Sciatic nerve (tissue), 2 donors: Measurements from ENCODE around the gene NTNG1. TPM values are rescaled to one million over a fixed set of nuclear protein-coding genes. Genes with fewer than 3 reads are reported as not detected.

Experiments
- ATAC-seq: fragments of 200-7000 bp; cut with Tn5 transposase; one replicate; pipeline ENCODE4 v1.9.1; 2020; ENCODE audit warnings: mild to moderate bottlenecking, moderate library complexity
- DNase-seq: peaks from one replicate; pipeline ENCODE4 v3.0.0-alpha.2; 2020; ENCODE audit warnings: low spot score
- intact Hi-C: fragments of 100-400 bp; cut with DNase I; formaldehyde crosslinking; loops from one replicate; pipeline ENCODE4 v1.14.2; 2022
- total RNA-seq: library from RNA; stranded (reverse); fragmentation: NEBNext Ultra II Directional; extraction: Animal tissue kit (Norgen Biotek cat#: 25700); gene quantifications from one replicate; pipeline ENCODE4 v1.2.1, GENCODE V29; 2021
- donor health status: DM: no; HTN: no; CAD: no.
- donor health status: DM: no; HTN: no; CAD: no.

Gene NTNG1
- total RNA-seq, 1 donor from 2014 or later: 8.2 TPM

DNA sequence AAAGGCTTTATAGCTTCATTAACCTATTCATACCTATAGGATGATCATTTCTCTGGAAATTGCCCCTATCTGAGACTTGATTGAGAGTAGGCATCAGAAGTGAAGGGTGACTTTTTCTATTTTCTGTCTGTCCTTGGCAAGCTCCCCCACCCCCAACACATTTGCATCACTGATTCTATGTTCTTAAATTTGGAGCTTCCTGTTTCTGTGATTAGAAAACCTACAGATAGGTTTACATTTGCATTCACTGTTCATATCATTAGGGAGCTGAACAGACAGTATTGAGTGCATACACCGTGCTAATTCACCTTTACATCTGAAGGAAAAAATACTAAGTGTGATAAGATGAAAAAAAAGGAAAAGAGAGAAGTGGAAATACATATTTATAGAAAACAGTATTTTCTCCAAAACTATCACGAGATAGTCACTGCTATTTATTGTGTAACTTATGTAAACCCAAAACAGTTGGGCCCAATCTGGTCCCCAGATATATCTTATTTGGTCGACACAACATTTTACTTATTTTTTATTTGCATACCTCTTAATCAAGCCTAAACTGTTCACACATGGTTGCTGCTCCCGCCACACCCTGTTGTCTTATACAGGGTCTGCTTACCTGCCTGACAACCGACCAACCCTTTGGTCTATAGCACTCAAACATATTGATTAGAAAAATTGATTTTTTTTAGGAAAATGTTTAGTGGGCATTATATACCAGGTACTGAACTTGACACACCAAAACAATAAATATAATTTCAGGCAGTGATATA is 218.8 kb downstream of the NTNG1 start:
- no peak for DNase-seq
- no peak for ATAC-seq
- intact Hi-C loops: no loop called here

DNA sequence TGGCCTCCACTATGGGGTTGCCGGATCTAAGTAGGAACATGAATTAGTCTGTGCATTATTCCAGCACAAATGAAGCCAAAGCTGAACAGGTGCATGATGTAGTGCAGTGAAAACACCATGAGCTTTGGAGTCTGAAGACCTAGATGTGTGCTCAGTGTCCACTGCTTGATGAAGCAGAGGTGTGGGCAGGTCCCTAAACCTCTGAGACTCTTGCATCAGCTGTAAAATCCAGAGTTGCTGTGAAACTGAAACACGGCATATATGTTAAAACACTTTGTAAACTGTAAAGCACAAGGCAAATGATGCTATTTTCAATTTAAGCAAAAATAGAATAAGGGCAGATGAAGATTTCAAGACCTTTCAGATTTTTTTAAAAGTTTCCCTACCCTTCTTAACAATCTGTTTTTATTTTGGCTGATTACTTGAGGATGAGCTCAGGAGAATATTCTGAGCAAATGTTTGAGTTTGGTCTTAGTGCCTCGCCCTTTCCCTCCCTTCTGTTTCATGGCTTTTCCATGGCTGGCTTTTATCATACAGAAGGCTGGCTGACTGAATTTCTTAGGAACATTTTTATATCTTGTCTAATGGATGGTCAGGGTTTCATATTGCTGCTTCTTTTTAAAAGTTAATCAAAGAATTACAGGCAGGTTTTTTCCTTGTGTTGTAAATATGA is 221.8 kb downstream of the NTNG1 start:
- no peak for ATAC-seq
- intact Hi-C loops: no loop called here
- no peak for DNase-seq

DNA sequence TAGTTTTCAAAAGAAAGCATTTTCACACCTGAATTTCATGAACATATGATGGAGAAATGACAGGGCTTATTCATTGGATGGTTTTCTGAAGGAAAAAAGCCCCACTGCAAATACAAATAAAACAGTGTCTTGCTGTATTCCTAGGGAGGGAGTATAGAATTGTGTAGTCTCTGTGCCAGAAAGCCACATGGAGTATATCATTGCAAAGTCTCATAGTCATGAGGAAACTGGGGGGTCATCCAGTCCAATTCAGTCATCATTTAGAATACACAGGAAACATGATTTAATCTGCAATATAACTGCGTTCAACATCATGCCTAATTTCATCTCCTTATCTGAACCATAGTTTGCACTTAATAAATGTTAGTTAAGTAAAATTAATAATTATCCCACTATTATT is 222.3 kb downstream of the NTNG1 start:
- DNase-seq (no peak), ATAC-seq (no peak)
- intact Hi-C loops: no loop called here

DNA sequence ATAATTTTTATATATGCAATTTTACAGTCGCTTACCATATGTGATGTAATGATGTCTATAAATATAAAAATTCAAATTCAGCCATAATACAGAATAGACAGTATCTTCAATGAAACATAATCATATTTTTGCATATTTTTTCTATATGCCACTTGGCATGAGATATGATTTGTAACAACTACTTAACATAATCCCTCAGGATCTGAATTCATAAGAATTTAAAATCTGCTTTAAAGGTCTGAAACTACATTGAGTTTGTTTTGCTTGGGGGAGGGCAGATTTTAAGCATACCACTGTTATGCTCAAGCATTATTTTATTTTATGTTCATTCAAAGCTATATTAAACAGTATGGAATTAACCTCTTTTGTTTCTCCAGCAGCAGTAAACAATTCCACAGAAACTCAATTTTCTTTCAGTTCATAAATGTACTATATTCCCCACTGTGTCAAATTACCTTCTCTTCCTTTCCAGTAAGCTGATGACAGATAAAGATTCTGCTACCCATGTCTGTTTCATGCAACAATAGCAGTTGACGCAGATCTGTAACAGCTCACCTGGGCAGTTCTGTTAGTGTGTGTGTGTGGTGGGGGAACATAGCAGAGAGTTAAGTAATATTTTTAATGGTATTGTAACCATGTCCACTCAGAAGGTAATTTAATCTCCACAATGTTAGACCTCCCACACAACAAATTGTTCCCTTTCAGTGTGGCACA is 224.8 kb downstream of the NTNG1 start:
- intact Hi-C loops: no loop called here
- ATAC-seq (no peak), DNase-seq (no peak)

DNA sequence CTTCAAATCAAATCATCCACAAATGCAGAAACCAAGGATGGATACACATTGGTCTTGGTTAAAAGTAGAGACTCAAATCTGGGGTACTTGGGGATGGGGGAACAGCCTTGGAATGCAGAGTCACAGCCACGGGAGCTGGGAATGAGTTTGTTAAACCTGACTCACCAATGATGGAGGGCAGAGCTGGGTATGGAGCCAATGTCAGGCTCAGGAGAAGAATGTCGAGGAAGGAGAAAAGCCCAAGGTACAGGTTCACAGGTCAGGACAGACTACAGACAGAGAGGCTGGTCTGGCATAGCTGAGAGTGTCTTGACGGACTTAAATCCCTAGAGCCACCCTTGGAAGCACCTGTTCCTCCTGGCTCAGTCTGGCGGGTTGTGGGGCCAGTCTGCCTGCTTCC is 237.6 kb downstream of the NTNG1 start:
- intact Hi-C loops: no loop called here
- ATAC-seq (no peak), DNase-seq (no peak)

DNA sequence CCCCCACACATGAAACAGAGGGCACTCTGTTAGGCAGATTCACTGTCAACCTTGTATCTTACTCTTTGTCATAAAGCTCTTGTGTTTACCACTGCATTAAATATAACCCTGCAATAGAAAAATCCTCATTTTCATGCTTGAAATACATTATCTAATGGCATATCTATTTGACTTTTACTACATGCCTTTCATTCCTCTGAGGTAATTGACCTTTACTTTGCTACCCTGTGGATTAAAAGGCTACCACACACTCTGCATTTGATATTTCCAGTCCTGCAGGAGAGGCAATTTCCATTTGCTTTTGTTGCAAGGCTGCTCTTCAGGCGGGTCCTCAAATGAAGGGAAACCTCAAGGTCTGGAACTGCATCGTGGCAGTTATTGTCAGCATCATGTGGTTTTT is 238.0 kb downstream of the NTNG1 start:
- no peak for ATAC-seq
- intact Hi-C loops: no loop called here
- no peak for DNase-seq

DNA sequence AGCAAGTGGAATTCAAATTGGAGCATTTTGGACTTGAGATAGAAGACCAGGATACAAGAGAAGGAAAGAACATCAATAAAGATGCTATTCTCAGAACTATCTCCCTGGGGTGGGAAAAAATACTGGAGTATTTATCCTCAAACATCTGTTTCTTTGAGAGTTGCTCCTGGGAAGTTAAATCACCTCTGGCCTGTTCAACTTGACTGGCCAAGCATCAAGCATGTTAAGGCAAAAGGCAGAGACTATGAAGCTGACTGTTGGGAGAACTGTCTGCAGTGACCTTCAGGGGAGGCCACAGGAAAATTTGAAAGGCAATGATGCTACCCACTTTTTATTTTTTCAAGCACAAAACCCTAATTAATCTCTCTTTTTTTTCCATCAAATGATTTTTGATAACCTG is 239.0 kb downstream of the NTNG1 start:
- intact Hi-C loops: no loop called here
- DNase-seq (no peak), ATAC-seq (no peak)

DNA sequence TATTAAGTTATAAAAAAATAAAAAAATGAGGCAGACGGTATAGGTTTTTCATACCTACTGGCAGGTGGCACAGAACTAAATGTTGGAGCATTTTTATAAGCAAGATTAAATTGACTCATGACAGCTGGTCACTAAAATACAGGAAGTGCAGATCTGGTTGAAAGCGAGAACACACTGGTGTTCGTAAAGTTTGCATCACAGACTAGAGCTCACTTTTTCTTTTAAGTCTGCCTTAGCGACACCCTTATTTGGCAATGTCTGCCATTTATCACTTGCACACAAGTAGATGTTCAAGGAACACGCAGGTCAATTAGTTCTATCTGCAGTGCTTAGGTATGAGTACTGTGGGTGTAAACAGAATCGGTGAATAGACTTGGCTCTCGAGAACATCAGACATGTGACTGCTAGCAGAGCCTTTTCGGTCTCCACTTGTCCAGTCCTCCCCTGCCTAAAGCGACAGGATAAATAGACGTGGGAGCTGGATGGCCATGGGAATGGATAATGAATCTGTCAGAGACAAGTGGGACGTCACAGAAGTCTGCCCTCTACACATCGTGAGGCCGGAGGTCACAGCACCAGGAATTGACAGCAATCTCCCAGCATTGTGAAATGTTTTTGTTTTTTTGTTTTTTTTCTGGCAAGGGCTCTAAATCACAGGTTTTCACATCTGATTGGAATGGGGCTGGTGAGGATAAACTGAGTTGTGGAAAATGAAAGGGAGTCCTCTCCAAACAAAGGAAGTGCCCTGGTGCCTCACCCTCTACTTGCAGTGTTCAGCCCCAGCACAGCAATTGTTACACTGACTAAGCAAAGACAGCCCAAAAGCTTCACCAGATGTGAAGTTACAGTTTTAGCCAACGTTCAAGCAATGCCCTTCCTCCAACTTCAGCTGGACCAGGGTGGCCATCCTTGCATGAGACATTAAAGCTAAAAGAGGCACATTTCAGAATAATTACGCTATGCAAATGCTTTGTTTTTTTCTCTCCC is 248.9 kb downstream of the NTNG1 start:
- DNase-seq: no peak
- intact Hi-C loops: no loop called here
- no peak for ATAC-seq

DNA sequence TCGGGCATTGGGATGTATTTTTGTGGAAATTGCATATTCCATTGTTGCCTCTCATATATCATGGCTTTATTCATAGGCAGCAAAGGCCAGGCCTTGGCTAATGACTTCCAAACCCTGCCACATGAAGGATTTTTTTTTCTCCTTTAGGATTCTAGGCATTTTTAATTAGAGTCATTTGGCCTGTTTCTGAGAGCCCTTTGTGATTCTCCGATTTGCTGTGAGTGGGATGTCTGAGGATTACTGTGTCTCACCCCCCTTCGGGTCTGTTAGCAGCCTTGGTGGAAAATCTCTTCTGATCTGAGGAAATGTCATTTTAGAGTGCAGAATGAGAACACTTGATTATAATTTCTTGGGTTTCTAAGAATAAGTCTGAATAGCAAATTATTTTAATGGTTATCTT is 253.5 kb downstream of the NTNG1 start:
- intact Hi-C loops: no loop called here
- DNase-seq (no peak), ATAC-seq (no peak)

DNA sequence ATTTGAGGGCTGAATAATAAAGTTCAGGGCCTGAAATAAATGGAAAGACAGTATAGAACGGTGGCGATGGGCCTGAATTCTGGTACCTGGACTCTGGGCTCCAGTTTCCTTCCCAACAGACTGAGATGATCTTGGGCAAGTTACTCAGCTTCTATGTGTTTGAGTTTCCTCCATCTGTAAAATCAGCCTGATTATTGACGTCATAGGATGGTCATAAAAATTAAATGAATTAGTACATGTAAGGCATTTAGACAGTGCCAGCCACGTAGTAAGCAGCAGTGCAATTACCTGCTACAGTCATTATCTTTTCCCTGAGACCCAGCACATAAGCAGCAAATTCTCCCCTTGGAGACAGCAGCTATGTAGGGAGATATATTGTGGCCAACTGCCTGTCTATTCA is 260.9 kb downstream of the NTNG1 start:
- DNase-seq (no peak), ATAC-seq (no peak)
- intact Hi-C loops: no loop called here

DNA sequence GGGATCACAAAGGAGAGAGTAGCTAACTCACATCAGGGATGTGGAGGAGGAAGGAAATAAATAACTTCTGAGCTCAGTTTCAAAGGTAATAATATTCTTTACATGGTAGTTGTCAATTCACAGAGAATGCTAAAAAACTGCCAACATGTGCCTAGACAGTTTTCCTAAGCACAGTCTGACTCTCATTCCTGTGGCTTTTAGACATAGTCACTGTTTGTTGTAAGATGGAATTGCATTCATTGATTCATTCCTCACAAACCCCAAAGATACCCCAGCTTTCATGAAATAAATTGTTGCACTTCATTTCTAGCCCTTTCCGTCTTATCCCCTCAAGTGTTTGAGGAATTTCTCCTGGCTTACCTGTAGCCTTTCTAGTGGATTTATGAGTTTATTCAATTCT is 263.9 kb downstream of the NTNG1 start:
- DNase-seq (no peak), ATAC-seq (no peak)
- intact Hi-C loops: loop anchor here (5.0 kb wide), 1 partner anchor 1253 kb away; no protein-coding TSS in a partner anchor

DNA sequence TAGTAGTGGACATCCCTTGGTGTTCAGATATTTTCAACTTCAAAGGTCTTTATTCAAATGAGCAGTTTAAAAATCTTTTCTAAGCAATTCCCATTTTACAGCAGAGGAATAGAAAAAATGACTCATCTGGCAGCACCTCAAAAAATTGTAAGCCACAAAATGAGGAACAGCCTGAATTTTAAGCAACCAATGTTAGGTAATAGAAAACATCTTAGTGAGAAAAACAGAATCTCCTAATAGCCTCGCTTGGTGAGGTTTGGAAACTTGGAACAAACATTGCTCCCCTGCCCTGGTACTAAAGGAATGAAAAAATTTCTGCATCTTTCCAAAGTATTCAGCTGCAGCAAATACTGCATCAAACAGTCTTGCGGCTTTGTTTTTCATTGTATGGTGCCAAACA is 264.4 kb downstream of the NTNG1 start:
- ATAC-seq: peak; percentile 74
- no peak for DNase-seq
- intact Hi-C loops: loop anchor here (5.0 kb wide), 1 partner anchor 1252 kb away; no protein-coding TSS in a partner anchor

DNA sequence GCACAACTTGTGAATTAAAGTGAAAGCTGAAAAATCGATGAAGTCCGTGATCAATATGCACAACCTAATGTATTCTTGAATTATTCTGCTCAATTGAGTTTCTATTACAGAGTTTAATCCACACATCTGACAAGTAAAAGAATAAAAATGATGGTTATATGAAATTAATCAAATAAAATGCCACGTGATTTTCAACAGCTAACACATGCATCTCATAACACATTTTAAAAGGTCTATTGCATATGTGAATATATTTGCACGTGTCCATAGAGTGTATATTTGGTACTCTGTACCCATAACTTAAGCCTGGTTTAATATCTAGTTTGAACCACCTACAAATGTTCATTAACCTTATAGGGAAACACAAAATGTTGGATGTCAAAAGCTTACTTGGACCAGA is 266.2 kb downstream of the NTNG1 start:
- ATAC-seq (no peak), DNase-seq (no peak)
- intact Hi-C loops: loop anchor here (5.0 kb wide), 1 partner anchor 1250 kb away; no protein-coding TSS in a partner anchor

DNA sequence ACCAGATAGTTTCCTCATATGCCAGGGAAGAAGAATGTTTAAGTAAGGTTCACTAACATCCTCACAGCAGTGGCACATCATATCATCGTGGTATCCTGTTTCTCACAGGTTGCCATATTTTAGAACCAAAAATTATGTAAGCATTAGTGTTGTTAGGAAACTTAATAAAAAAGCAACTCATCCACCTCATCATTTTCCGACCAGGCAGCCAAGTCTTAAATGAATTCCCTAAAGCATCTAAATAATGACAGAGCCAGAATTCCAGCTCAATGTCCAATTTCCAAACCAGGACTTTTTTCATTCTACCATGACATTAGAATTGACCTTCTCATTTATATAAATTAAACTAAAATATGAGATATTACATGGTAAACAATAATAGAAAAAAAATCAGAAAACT is 272.7 kb downstream of the NTNG1 start:
- no peak for ATAC-seq
- intact Hi-C loops: no loop called here
- no peak for DNase-seq

DNA sequence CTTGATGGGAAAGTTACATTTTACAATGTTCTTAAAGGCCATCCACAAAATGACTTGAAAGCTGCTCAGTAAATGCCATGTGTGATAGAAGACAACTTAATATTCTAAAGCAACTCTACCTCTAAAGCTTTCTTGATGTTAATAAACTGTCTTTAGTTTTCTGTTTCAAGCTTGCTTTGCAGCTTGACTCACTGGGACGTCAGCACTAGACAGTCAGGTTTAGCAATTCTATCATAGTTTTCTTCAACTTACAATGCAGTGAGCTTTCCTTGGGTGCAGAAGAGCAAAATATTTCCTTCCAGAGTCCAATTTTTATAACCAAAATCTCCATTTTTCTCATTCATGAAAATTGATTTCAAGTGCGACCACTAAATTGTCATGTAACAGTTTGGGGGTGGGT is 273.1 kb downstream of the NTNG1 start:
- DNase-seq: no peak
- intact Hi-C loops: no loop called here
- ATAC-seq: no peak

DNA sequence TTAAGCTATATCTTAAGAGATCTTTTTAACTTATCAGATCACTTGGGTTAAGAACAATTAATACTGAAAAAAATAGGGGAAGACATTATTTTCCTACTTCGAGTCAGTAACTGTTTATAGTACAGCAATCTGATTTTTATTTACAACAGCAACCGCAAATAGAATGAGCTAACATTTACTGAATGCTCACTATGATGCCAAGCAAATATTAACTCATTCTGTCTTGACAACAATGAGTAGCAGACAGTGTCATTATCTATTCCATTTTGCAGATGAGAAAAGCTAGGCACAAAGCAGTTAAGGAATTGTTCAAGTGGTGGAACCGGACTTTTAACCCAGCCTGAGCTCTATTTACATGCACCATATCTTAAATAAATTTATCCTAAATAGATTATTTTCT is 273.7 kb downstream of the NTNG1 start:
- DNase-seq (no peak), ATAC-seq (no peak)
- intact Hi-C loops: no loop called here

DNA sequence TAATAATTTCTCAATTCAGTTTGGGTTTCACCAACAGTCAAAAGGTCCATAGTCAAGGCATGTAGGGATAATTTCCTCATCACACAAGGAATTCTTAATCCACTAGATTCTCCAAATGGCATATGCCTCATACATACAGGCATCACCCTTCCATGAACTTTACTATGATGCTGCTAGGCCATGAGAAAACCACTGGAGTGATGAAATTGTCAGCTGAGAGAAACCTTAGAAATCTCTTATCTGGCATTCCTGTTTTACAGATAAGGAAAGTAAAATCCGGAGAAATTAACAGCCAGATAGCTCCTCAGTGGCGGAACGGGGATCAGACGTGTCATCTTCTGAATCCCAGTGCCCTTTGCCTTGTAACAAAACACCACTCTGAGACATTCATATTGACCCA is 274.4 kb downstream of the NTNG1 start:
- DNase-seq (no peak), ATAC-seq (no peak)
- intact Hi-C loops: no loop called here

DNA sequence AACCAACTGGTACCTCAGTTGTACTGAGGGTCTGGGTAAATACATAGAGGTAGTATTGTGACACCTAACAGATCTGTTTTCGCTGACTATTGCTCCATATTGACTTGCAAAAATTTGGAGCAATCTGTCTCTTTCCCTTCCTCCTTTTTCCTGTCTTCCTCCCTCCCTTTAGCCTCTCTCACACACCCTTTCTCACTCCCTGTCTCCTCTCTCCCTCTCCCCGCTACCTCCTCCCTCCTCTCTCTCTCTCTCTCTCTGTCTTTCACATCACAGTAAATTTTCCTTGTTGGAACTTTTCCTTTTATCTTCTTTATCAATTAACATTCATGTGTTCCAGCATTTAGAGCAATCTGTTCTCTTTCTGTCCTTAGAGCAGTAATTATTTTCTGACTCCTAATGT is 278.2 kb downstream of the NTNG1 start:
- DNase-seq: no peak
- no peak for ATAC-seq
- intact Hi-C loops: no loop called here

DNA sequence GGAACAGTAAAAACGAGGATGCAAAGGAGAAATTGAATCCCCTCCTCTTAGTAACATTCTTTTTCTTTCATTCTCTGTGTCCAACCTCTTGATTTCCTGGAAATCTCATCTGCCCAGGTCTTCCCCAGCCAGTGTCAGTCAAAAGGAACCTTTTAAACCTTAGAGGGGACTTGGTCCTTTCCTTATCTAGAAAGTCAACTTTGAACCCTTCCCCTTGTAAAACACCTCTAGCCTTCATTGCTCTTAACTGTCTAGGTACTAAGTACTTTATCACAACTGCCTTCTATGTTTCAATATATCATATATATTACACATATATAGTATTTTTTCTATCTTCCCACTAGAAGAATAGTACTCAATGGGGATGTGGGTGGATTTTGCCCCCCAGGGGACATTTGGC is 282.1 kb downstream of the NTNG1 start:
- no peak for ATAC-seq
- intact Hi-C loops: no loop called here
- DNase-seq: no peak
